Heart left ventricle (tissue), 16 donors: ENCODE results near the gene GLRA2. TPM values are rescaled to one million over a fixed set of nuclear protein-coding genes. Genes with fewer than 3 reads are reported as not detected.

Experiments used
- ATAC-seq, 4 donors: fragments of 200-7000 bp; cut with Tn5 transposase; one replicate each; pipeline ENCODE4 v1.9.1; 2020 to 2022; ENCODE audit warnings: moderate library complexity in 4 of 4, mild to moderate bottlenecking in 3 of 4, moderate number of reproducible peaks in 1 of 4
- DNase-seq, 5 donors: peaks; one replicate each; pipeline ENCODE4 v3.0.0-alpha.2; 2020
- H3K27ac ChIP-seq, 12 donors: fragments of 200-600 bp; sonication (generic) in 4 of 12; one replicate each; pipeline versions ENCODE4 v1.5.0 to v1.8.0; 2016 to 2022; ENCODE audit warnings: mild to moderate bottlenecking in 2 of 12
- H3K27me3 ChIP-seq, 9 donors: fragments of 200-600 bp; sonication (generic) in 2 of 9; one replicate each; pipeline versions ENCODE4 v1.5.1 to v1.8.0; 2016 to 2022; ENCODE audit warnings: mild to moderate bottlenecking in 3 of 9
- H3K36me3 ChIP-seq, 9 donors: fragments of 200-600 bp; sonication (generic) in 2 of 9; one replicate each; pipeline versions ENCODE4 v1.5.0 to v1.8.0; 2018 to 2022; ENCODE audit warnings: mild to moderate bottlenecking in 2 of 9
- H3K4me1 ChIP-seq, 12 donors: fragments of 200-600 bp; sonication (generic) in 4 of 12; one replicate each; pipeline versions ENCODE4 v1.5.0 to v1.8.0; 2016 to 2022; ENCODE audit warnings: mild to moderate bottlenecking in 3 of 12
- H3K4me3 ChIP-seq, 12 donors: fragments of 200-600 bp; sonication (generic) in 4 of 12; one replicate each; pipeline versions ENCODE4 v1.5.0 to v1.8.0; 2017 to 2022; ENCODE audit warnings: mild to moderate bottlenecking in 9 of 12, moderate library complexity in 4 of 12
- H3K9me3 ChIP-seq, 12 donors: fragments of 200-600 bp; sonication (generic) in 4 of 12; one replicate each; pipeline versions ENCODE4 v1.5.0 to v1.8.0; 2016 to 2022; ENCODE audit warnings: mild to moderate bottlenecking in 1 of 12
- CTCF ChIP-seq, 12 donors: fragments of 200-600 bp; sonication (generic) in 4 of 12; IDR thresholded peaks; one replicate each; pipeline versions ENCODE4 v1.5.0 to v1.8.0; 2018 to 2022; ENCODE audit warnings: antibody characterized with exemption in 12 of 12, mild to moderate bottlenecking in 5 of 12
- POLR2A ChIP-seq, 2 donors: fragments of 450-650 bp; IDR thresholded peaks; one replicate each; pipeline ENCODE4 v1.6.1; 2017; ENCODE audit warnings: antibody characterized with exemption in 2 of 2, mild to moderate bottlenecking in 2 of 2, moderate library complexity in 2 of 2
- WGBS, 4 donors: extraction: QIAGEN DNeasy Blood & Tissue Kit in 2 of 4; methylation state at CpG; one replicate each; pipeline versions ENCODE4 v1.1.5 to v1.1.7; 2013 to 2018; 5-methylcytosine and 5-hydroxymethylcytosine counted together
- intact Hi-C, 10 donors: fragments of 100-400 bp; cut with DNase I; formaldehyde crosslinking; loops; one replicate each; pipeline versions ENCODE4 v1.11.1 to v1.14.2; 2022
- polyA plus RNA-seq, 2 donors: library from polyadenylated mRNA; stranded (reverse); fragments of 200-250 nt; gene quantifications; one replicate each; pipeline ENCODE4 v1.2.3, GENCODE V29; 2013
- total RNA-seq, 9 donors: library from RNA; depleted of rRNA in 2 of 9; stranded (reverse); fragments of >200 nt in 2 of 9; fragmentation: NEBNext Ultra II Directional in 3 of 9; extraction: Animal tissue kit (Norgen Biotek cat#: 25700) in 3 of 9; gene quantifications; one replicate each; pipeline versions ENCODE4 v1.1.0 to v1.2.4, GENCODE V29; 2016 to 2023
- donor health status: ischemic (EF 13 %, LVEDD 7.1; RV severe dilation, severe dysfunction).
- donor health status: healthy with polysubstance abuse.
- donor health status: DM: no; HTN: yes; CAD: no.
- donor health status: DM: no; HTN: no; CAD: no.
- donor health status: ischemic (EF 25% LVEDD 6.9; RV normal size, moderate dysfunction).
- donor health status: ischemic (EF 25% LVEDD 5.7; RV mildly dilated, moderate dysfunction).
- donor health status: healthy.
- donor health status: DM: yes; HTN: yes; CAD: no.
- donor health status: ischemic (EF 35%, LVEDD 5.7; RV mildly dilated, moderate dysfunction).
- donor health status: nonischemic (EF 11% LVEDD 7.7; RV severe dilation, severe dysfunction).
- donor health status: DM: yes; HTN: yes; CAD: no.
- donor health status: PGD.
- donor health status: ischemic (EF 29% LVEDD 5.4; RV normal size, mild dysfunction).
- donor health status: nonischemic (EF 23%, LVEDD 6.1; RV moderate dilation, normal function).

Gene GLRA2
- total and polyA plus RNA-seq, 11 donors = not detected

GRCh38 chrX:14618177-14618965 lies 89.0 kb downstream of the GLRA2 start:
- no peak for DNase-seq
- Histone ChIP-seq H3K27ac (no peak overlapping the region), H3K27me3 (no peaks in the 10 kb centered on the region), H3K36me3 (no peaks in the 10 kb centered on the region), H3K9me3 (peaks cover 0 to 8% (median 0%) of the 10 kb centered on the region in 12 donors), H3K4me3 (no peak overlapping the region), H3K4me1 (no peaks in the 10 kb centered on the region)
- TF ChIP-seq CTCF (IDR thresholded peaks at IDR 0.05) (no peak), POLR2A (IDR thresholded peaks at IDR 0.05) (no peak)
- intact Hi-C loops = no loop called here
- 22 to 60% (median 39%) methylated on average over 5 of the region's 5 CpGs for WGBS, 4 donors
- no peak for ATAC-seq

- TF ChIP-seq POLR2A (IDR thresholded peaks at IDR 0.05) (no peak), CTCF (IDR thresholded peaks at IDR 0.05) (peak in 1 of 12 donors; percentile 9)
- no peak for DNase-seq
- WGBS, 4 donors = 29 to 43% (median 32%) methylated on average over 3 of the region's 3 CpGs
- H3K4me3 ChIP-seq = no peak overlapping the region
- intact Hi-C loops = no loop called here
- H3K27me3 ChIP-seq = no peaks in the 10 kb centered on the region
- no peak for ATAC-seq
- H3K9me3 ChIP-seq = no peaks in the 10 kb centered on the region
- no peaks in the 10 kb centered on the region for H3K36me3 ChIP-seq
- H3K4me1 ChIP-seq = no peaks in the 10 kb centered on the region
- no peak overlapping the region for H3K27ac ChIP-seq
Measured at GRCh38 chrX:14630733-14631132, 101.4 kb downstream of the GLRA2 start.

DNA sequence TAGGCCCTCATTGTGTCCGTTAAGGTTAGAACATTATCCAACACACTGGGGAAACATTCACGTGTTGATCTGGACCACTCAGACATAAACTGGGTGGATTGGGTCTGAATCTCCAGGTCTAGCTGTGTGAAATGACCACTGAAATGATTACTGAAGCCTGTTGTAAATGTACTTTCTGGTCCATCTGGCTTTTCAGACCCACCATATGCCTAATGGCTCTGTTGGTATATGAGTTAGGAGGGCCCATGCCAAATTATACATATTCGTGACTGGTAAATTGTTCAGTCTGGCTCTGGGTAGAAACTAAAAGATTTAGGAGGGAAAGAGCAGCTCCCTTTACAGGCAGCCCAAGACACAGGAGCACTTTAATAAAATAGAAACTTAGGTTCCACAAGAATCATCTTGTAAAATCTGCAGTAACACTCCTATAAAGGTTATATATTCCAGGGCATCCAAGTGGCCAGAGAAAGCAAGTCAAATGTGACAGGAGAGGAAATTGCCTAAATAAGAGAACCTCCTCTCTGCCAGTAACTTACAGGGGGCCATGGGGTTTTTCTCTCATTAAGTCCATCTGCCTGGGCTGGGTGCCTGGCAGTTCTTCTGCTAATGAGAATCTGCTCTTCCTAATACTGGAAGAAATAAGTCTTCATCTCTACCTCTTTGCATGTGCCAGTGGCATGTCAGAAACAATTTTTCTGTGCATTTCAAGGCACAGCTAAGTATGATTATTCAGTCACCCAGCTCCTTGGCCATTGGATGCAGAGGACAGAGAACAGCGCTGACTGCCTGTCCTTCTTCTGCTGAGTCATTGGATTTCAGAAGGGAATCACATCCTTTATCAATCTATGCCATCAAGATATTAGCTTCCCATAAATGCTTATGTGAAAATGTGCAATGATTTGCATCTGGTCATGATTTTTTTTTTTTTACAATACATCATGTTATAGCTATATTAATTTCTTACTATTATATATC lies 112.6 kb downstream of the GLRA2 start:
- intact Hi-C loops = no loop called here

More for the DNA sequence above, 112.6 kb downstream of the GLRA2 start:
- no peak overlapping the region for H3K27ac ChIP-seq
- no peak for ATAC-seq
- no peak overlapping the region for H3K4me3 ChIP-seq
- peaks cover 0 to 13% (median 0%) of the 10 kb centered on the region in 9 donors for H3K27me3 ChIP-seq
- H3K9me3 ChIP-seq = no peaks in the 10 kb centered on the region
- TF ChIP-seq CTCF (IDR thresholded peaks at IDR 0.05) (no peak), POLR2A (IDR thresholded peaks at IDR 0.05) (no peak)
- 55 to 86% (median 78%) methylated on average over 4 of the region's 4 CpGs for WGBS, 4 donors
- H3K36me3 ChIP-seq = no peaks in the 10 kb centered on the region
- H3K4me1 ChIP-seq = no peaks in the 10 kb centered on the region
- DNase-seq = no peak
